Gastrocnemius medialis (tissue), 4 donors: ENCODE results near the gene LONP2. TPM values are rescaled to one million over a fixed set of nuclear protein-coding genes. Genes with fewer than 3 reads are reported as not detected.

Experiments
- ATAC-seq, 2 donors: fragments of 150-250 bp; one replicate each; pipeline ENCODE4 v1.9.1; 2016
- DNase-seq, 2 donors: peaks; one replicate each; pipeline ENCODE4 v3.0.0-alpha.2; 2019
- H3K27ac ChIP-seq, 4 donors: fragments of 200-600 bp; sonication (generic); 1 replicate in 1 of 4; 2 replicates in 3 of 4; pipeline ENCODE4 v1.5.1; 2016 to 2018; ENCODE audit warnings: mild to moderate bottlenecking in 2 of 4, moderate library complexity in 1 of 4
- H3K27me3 ChIP-seq, 3 donors: fragments of 200-600 bp; sonication (generic) in 2 of 3; 1 replicate in 1 of 3; 2 replicates in 2 of 3; pipeline versions ENCODE4 v1.5.1 to v1.6.0; 2016 to 2019; ENCODE audit warnings: mild to moderate bottlenecking in 1 of 3, moderate library complexity in 1 of 3
- H3K36me3 ChIP-seq, 2 donors: fragments of 200-600 bp; sonication (generic) in 1 of 2; one replicate each; pipeline ENCODE4 v1.5.1; 2017 to 2018
- H3K4me1 ChIP-seq, 2 donors: fragments of 200-600 bp; sonication (generic) in 1 of 2; one replicate each; pipeline ENCODE4 v1.5.1; 2016 to 2017; ENCODE audit warnings: mild to moderate bottlenecking in 2 of 2
- H3K4me3 ChIP-seq, 4 donors: fragments of 200-600 bp; sonication (generic) in 3 of 4; 1 replicate in 1 of 4; 2 replicates in 3 of 4; pipeline ENCODE4 v1.5.1; 2016 to 2019; ENCODE audit warnings: mild to moderate bottlenecking in 2 of 4
- H3K9me3 ChIP-seq, 3 donors: fragments of 200-600 bp; sonication (generic) in 2 of 3; 1 replicate in 1 of 3; 2 replicates in 2 of 3; pipeline ENCODE4 v1.5.1; 2016 to 2019
- POLR2A ChIP-seq, 2 donors: fragments of 450-650 bp; IDR thresholded peaks; one replicate each; pipeline ENCODE4 v1.6.1; 2017; ENCODE audit warnings: antibody characterized with exemption in 2 of 2, mild to moderate bottlenecking in 2 of 2, moderate library complexity in 2 of 2
- in situ Hi-C, 4 donors: fragments of 200-750 bp; cut with MboI; loops; one replicate each; pipeline versions ENCODE4 v1.15.0 to v1.8.0; 2017; ENCODE audit warnings: low sequenced_read_pairs in 4 of 4
- intact Hi-C: fragments of 100-400 bp; cut with DNase I; formaldehyde crosslinking; loops from one replicate; pipeline ENCODE4 v1.15.1; 2023; ENCODE audit warnings: low total_unique reads
- total RNA-seq, 4 donors: library from RNA; depleted of rRNA; stranded (reverse); fragments of >200 nt; gene quantifications; one replicate each; pipeline versions ENCODE4 v1.1.0 to v1.2.3, GENCODE V29; 2016
- TF ChIP-seq, protein P1 (sequence below), 5 experiments: fragments of 450-650 bp in 3 of 5; fragments of 200-600 bp in 2 of 5; sonication (generic) in 2 of 5; IDR thresholded peaks in 4 of 5; conservative IDR thresholded peaks in 1 of 5; 1 replicate in 4 of 5; 2 replicates in 1 of 5; pipeline ENCODE4 v1.5.1; 2016 to 2019; ENCODE audit warnings: antibody characterized with exemption in 5 of 5, mild to moderate bottlenecking in 3 of 5, moderate library complexity in 3 of 5

LONP2 gene
- total RNA-seq, 4 donors from 2014 or later = 33.8 to 45.2 (median 42.4) TPM

DNA sequence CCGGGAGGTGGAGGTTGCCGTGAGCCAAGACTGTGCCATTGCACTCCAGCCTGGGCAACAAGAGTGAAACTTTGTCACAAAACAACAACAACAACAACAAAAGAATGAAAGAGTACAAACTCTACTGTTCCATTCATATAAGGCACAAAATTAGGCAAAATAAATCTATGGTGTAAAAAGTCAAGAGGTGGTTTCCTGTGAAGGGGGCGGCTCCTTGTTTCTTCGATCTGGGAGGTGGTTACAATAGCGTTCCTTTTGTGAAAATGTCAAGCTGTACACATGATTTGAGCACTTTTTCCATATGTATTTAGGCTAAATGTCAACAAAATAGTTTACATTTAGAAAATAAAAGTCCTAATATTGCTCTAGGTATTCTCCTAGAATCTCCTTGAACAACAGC, 134.2 kb downstream of the LONP2 start:
- peaks cover 89 to 92% of the 10 kb centered on the region in 2 donors for H3K4me1 ChIP-seq
- TF ChIP-seq, protein P1, sequence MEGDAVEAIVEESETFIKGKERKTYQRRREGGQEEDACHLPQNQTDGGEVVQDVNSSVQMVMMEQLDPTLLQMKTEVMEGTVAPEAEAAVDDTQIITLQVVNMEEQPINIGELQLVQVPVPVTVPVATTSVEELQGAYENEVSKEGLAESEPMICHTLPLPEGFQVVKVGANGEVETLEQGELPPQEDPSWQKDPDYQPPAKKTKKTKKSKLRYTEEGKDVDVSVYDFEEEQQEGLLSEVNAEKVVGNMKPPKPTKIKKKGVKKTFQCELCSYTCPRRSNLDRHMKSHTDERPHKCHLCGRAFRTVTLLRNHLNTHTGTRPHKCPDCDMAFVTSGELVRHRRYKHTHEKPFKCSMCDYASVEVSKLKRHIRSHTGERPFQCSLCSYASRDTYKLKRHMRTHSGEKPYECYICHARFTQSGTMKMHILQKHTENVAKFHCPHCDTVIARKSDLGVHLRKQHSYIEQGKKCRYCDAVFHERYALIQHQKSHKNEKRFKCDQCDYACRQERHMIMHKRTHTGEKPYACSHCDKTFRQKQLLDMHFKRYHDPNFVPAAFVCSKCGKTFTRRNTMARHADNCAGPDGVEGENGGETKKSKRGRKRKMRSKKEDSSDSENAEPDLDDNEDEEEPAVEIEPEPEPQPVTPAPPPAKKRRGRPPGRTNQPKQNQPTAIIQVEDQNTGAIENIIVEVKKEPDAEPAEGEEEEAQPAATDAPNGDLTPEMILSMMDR (IDR thresholded peaks at IDR 0.05 in 4 of 5, conservative IDR thresholded peaks at IDR 0.05 in 1 of 5) = no peak
- TF ChIP-seq POLR2A (IDR thresholded peaks at IDR 0.05) = no peak
- no peaks in the 10 kb centered on the region for H3K36me3 ChIP-seq
- DNase-seq (no peak), ATAC-seq (no peak)
- in situ Hi-C loops (no loop called here), intact Hi-C loops (no loop called here)
- peak overlapping the region; percentile 64 to 76 (median 70) for H3K27ac ChIP-seq
- no peaks in the 10 kb centered on the region for H3K9me3 ChIP-seq
- no peak overlapping the region for H3K4me3 ChIP-seq
- H3K27me3 ChIP-seq = no peaks in the 10 kb centered on the region

DNA sequence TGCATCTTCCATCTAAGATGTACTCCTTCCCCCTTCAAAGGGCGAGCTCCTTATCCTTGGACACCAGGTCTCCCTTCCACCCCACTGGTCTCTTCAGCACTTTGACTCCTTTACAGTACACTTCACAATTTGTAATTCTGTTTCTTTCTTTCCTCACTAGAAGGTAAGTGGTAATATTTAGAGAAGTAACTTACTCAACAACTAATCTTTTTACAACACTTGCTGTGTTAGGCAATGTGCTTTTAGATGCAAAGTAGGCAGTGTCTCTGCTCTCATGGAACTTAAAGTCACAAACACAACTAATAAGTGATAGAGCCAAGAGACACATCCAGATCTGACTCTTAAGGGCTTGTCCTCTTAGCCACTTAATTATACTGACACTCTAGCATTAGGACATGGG, 134.7 kb downstream of the LONP2 start:
- peak overlapping the region; percentile 64 to 76 (median 70) for H3K27ac ChIP-seq
- no peak for TF ChIP-seq POLR2A (IDR thresholded peaks at IDR 0.05)
- TF ChIP-seq, protein P1 (IDR thresholded peaks at IDR 0.05 in 4 of 5, conservative IDR thresholded peaks at IDR 0.05 in 1 of 5) = no peak
- no peak overlapping the region for H3K4me3 ChIP-seq
- no peaks in the 10 kb centered on the region for H3K9me3 ChIP-seq
- DNase-seq (no peak), ATAC-seq (peak; percentile 66 to 78)
- no peaks in the 10 kb centered on the region for H3K36me3 ChIP-seq
- peaks cover 89 to 91% of the 10 kb centered on the region in 2 donors for H3K4me1 ChIP-seq
- intact Hi-C loops (no loop called here), in situ Hi-C loops (no loop called here)
- H3K27me3 ChIP-seq = no peaks in the 10 kb centered on the region

DNA sequence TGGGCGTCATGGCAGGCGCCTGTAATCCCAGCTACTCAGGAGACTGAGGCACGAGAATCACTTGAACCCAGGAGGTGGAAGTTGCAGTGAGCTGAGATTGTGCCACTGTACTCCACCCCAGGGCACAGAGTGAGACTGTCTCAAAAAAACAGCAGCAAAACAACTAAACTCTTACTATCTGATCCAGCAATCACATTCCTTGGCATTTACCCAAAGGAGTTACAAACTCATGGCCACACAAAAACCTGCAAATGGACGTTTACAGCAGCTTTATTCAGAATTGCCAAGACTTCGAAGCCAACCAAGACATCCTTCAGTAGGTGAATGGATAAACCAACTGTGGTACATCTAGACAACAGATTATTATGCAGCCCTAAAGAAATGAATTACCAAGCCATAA, 137.1 kb downstream of the LONP2 start:
- in situ Hi-C loops (no loop called here), intact Hi-C loops (loop anchor here (5.0 to 10.0 kb wide), 3 partner anchors 139 to 1474 kb away; partner anchors contain the start of genes DNAJA2, LONP2 and ZNF423)
- Histone ChIP-seq H3K27ac (peak overlapping the region in 3 of 4 donors; percentile 6 to 97 (median 30)), H3K27me3 (no peaks in the 10 kb centered on the region), H3K4me3 (no peak overlapping the region), H3K4me1 (peaks cover 71% of the 10 kb centered on the region in 2 donors), H3K36me3 (no peaks in the 10 kb centered on the region), H3K9me3 (no peaks in the 10 kb centered on the region)
- ATAC-seq (no peak), DNase-seq (no peak)
- no peak for TF ChIP-seq POLR2A (IDR thresholded peaks at IDR 0.05)
- TF ChIP-seq, protein P1 (IDR thresholded peaks at IDR 0.05 in 4 of 5, conservative IDR thresholded peaks at IDR 0.05 in 1 of 5) = no peak

DNA sequence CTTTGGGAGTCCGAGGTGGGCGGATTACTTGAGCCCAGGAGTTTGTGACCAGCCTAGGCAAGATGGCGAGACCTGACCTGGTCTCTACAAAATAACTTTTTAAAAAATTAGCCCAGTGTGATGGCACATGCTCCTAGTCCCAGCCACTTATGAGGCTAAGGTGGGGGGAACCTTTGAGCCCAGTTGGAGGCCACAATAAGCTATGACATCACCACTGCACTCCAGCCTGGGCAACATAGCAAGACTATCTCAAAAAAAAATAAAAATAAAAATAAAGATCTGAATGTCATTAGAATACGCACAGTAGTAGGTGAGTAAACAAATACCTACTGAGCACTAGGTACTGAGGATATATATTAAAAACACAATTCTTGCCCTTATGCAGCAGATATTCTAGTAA, 138.0 kb downstream of the LONP2 start:
- ATAC-seq (no peak), DNase-seq (no peak)
- Histone ChIP-seq H3K27ac (peak overlapping the region; percentile 94 to 99 (median 98)), H3K9me3 (no peaks in the 10 kb centered on the region), H3K4me1 (peaks cover 61 to 67% of the 10 kb centered on the region in 2 donors), H3K27me3 (no peaks in the 10 kb centered on the region), H3K4me3 (no peak overlapping the region), H3K36me3 (no peaks in the 10 kb centered on the region)
- intact Hi-C loops = loop anchor here (5.0 to 10.0 kb wide), 3 partner anchors 140 to 1473 kb away; partner anchors contain the start of genes DNAJA2, LONP2 and ZNF423
- in situ Hi-C loops = no loop called here
- TF ChIP-seq, protein P1 (IDR thresholded peaks at IDR 0.05 in 4 of 5, conservative IDR thresholded peaks at IDR 0.05 in 1 of 5) = no peak
- no peak for TF ChIP-seq POLR2A (IDR thresholded peaks at IDR 0.05)
